ENCODE data around the gene APOBEC2. TPM values are rescaled to one million over a fixed set of nuclear protein-coding genes. Genes with fewer than 3 reads are reported as not detected.

The APOBEC2 gene
- total and polyA plus RNA-seq, 2 of the 13 experiments (the other 11 are each of a cell fraction or from before 2014, with no cell fraction given) = 0.09 TPM; not detected in 1

DNA sequence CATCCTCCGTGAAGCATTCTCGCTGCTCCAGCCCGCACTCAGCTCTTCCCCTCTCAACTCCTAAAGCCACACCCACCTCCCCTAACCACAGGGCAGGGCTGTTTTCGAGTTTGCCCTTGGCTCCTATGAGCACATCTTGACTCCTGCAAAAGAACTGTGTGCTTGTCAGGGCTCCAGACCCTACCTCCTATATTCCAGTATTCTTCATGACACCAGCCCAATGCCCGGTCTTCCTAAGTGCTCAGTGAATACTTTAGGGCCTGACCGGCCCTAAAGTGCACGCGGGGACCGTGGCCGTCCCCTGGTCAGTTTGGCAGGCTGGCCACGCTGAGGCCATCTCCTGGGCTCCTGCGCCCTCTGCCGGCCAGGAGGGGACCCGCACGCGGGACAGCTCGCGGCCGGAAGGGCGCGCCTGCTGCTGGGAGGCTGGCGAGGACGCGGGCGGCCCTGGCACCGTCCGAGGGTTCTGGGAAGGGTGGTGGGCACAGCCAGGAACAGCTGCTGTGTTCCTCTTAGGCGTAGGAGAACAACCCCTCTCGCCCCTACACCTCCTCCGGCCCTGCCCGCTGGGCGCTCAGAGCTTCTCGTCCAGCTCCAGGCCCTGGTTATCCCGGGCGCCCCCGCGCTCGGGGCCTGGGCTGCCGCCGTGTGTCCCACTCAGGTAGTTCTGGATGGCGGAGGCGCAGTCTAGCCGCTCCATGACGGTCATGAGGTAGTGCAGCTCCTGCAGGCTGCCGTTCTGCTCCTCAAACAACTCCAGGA, 25.0 kb upstream of the APOBEC2 start (continued):
- TF ChIP-seq, protein P1, sequence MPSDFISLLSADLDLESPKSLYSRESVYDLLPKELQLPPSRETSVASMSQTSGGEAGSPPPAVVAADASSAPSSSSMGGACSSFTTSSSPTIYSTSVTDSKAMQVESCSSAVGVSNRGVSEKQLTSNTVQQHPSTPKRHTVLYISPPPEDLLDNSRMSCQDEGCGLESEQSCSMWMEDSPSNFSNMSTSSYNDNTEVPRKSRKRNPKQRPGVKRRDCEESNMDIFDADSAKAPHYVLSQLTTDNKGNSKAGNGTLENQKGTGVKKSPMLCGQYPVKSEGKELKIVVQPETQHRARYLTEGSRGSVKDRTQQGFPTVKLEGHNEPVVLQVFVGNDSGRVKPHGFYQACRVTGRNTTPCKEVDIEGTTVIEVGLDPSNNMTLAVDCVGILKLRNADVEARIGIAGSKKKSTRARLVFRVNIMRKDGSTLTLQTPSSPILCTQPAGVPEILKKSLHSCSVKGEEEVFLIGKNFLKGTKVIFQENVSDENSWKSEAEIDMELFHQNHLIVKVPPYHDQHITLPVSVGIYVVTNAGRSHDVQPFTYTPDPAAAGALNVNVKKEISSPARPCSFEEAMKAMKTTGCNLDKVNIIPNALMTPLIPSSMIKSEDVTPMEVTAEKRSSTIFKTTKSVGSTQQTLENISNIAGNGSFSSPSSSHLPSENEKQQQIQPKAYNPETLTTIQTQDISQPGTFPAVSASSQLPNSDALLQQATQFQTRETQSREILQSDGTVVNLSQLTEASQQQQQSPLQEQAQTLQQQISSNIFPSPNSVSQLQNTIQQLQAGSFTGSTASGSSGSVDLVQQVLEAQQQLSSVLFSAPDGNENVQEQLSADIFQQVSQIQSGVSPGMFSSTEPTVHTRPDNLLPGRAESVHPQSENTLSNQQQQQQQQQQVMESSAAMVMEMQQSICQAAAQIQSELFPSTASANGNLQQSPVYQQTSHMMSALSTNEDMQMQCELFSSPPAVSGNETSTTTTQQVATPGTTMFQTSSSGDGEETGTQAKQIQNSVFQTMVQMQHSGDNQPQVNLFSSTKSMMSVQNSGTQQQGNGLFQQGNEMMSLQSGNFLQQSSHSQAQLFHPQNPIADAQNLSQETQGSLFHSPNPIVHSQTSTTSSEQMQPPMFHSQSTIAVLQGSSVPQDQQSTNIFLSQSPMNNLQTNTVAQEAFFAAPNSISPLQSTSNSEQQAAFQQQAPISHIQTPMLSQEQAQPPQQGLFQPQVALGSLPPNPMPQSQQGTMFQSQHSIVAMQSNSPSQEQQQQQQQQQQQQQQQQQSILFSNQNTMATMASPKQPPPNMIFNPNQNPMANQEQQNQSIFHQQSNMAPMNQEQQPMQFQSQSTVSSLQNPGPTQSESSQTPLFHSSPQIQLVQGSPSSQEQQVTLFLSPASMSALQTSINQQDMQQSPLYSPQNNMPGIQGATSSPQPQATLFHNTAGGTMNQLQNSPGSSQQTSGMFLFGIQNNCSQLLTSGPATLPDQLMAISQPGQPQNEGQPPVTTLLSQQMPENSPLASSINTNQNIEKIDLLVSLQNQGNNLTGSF (CRISPR knock-in tag; IDR thresholded peaks at IDR 0.05) = no peak; the same call in 1 of the 2 replicates
- TF ChIP-seq KAT2B (IDR thresholded peaks at IDR 0.05; ENCODE audit: borderline replicate concordance, low read depth, low read length) (no peak), NR2C2 (CRISPR knock-in tag; IDR thresholded peaks at IDR 0.05; ENCODE audit: borderline replicate concordance) (peak; percentile 22; the same call in 1 of the 2 replicates), TMF1 (CRISPR knock-in tag; IDR thresholded peaks at IDR 0.05; ENCODE audit: low read depth) (no peak), ZNF276 (CRISPR knock-in tag; IDR thresholded peaks at IDR 0.05; ENCODE audit: low read depth) (no peak; the same call in 1 of the 2 replicates), EP300 (IDR thresholded peaks at IDR 0.05; ENCODE audit: low read depth in 2 of 2, low read length in 2 of 2) (no peak), EP300 (CRISPR knock-in tag; IDR thresholded peaks at IDR 0.05; ENCODE audit: borderline replicate concordance) (no peak), RBM22 (optimal IDR thresholded peaks at IDR 0.05; ENCODE audit: low read length) (peak; percentile 67), ATF3 (CRISPR knock-in tag; IDR thresholded peaks at IDR 0.05) (no peak), SNAPC4 (CRISPR knock-in tag; IDR thresholded peaks at IDR 0.05) (no peak), ZNF674 (CRISPR knock-in tag; IDR thresholded peaks at IDR 0.05; ENCODE audit: low read depth) (no peak), ZNF253 (CRISPR knock-in tag; IDR thresholded peaks at IDR 0.05; ENCODE audit: borderline replicate concordance) (no peak; the same call in 1 of the 2 replicates), MEF2D (CRISPR knock-in tag; IDR thresholded peaks at IDR 0.05) (peak; percentile 71)
- TF ChIP-seq, protein P2, sequence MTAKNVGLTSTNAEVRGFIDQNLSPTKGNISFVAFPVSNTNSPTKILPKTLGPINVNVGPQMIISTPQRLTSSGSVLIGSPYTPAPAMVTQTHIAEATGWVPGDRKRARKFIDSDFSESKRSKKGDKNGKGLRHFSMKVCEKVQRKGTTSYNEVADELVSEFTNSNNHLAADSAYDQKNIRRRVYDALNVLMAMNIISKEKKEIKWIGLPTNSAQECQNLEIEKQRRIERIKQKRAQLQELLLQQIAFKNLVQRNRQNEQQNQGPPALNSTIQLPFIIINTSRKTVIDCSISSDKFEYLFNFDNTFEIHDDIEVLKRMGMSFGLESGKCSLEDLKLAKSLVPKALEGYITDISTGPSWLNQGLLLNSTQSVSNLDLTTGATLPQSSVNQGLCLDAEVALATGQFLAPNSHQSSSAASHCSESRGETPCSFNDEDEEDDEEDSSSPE (CRISPR knock-in tag; IDR thresholded peaks at IDR 0.05) = peak; percentile 71
